ENCODE data around the gene ADA.

Gene ADA

DNA sequence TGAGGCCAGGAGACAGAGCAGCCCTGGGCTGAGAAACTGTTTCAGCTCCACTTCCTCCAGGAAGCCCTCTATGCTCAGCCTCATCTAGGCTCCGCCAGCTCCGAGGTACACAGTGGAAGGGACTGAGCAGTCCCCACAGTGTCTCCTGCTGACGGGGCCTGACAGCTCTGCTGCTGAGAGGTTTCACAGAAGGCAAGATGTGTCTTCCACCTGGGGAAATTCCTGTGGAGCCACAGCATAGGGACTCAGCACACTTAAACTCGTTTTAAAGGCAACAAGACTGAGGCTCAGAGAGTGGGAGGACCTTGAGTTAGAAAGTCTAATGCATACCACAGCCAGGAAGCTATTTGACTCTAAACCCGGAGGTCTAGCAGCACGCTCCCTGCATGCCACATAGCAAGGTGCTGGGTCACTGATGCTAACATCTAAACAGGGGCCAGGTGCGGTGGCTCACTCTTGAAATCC, 6.8 kb downstream of the ADA start:
- DNase-seq (ENCODE audit: low read depth) = no peak

DNA sequence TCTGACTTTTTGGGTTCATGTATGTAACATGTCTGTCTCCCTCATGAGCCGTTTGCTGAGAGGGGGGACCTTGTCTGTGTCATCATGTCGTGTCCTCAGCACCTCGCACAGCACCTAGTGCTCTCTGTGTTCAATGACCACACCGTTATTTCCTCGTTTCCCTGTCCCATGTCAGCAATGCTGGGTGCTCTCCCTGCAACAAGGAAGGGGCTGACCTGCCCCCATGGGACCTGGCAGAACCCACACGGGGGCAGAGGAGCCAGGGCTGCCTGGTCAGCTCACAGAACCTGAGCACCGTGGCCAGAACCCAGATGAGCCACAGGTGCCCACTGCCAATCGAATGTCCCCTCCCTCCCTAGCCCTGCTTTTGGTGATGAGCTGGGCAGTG, 7.3 kb downstream of the ADA start:
- DNase-seq (ENCODE audit: low read depth) = no peak

DNA sequence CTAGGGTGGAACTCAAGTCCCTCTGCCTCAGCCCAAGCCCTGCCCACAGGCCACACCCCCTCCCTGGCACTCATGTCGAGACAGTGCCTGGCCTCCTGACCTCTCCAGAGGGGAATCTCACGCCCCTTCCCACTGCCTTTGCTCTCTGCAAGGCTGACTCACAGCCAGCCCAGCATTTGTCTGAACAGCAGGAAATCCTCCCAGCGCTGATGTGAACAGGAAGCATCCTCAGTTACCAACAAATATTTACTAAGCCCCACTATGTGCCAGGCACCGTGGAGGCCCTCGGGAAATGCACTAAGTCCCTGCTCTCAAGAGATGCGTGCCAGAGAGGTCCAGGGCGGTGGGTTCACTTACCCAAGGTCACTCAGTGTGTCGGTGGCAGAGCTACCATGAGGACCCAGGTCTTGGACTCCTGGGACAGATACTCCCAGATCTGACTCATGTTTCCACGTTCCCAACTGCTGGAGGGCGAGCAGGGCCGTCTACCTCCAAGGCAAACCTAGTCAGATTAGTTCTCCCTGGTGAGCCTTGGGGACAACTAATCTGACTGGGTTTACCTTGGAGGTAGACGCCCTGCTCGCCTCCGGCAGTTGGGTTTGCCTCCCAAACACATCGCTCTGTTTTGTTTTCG, 7.8 kb downstream of the ADA start:
- DNase-seq (ENCODE audit: low read depth) = no peak

DNA sequence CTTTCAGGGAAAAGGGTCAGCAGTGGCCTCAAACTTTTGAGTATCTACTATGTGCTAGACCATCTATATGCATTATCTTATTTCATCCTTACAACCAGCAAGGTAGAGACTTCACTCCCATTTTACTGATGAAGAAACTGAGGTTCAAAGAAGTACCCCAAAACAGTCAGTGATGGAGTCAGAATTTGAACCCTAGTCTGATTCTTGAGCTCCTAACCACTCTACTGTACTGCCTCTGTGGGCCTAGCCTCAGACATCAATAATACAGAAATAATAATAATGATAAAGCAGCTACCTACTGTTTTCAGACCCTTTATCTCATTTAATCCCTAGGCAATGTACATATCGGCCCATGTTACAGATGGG, 8.4 kb downstream of the ADA start:
- no peak for DNase-seq (ENCODE audit: low read depth)

DNA sequence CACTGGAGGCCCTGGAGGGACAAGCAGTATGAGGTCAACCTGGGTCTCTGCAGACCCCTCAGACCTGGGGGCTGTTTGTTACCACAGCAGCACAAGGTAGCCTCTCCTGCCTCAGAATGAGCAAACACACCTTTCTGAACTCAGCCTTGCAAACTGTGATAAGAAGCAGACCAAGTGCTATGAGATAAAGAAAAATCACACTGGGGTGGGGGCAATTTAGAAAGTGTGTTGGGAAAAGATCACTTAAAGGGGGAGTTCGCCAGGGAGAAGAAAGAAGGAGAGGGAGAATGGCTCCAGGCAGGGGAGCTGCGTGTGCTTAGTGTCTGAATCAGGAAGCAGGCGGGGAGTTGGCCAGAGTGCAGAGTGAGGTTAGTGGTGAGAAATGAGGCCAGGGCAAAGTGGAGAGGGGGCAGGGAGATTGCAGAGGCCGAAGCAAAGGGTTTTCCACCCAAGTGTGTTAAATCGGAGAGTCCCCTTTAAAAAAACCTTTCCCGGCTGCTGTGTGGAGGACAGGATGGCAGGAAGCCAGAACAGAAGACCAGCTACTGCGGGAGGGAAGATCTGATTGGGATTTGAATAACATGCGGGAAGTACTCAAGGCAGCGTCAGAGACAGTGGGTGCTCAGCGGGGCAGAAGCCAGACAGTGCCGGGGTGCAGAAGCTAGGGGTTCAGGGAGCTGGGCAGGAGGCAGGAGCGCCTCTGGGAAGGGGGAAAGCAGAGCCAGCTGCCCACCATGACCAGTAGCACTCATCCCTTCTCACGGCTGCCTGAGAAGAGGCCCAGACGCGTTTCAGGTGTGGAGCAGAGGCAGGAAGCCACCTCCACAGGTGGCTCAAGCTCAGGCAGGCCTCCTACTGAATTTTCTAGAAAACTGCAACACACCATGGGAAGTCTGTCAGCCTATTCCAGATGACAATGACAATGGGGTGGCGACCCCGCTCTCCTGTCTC, 9.0 kb downstream of the ADA start:
- no peak for DNase-seq (ENCODE audit: low read depth)

DNA sequence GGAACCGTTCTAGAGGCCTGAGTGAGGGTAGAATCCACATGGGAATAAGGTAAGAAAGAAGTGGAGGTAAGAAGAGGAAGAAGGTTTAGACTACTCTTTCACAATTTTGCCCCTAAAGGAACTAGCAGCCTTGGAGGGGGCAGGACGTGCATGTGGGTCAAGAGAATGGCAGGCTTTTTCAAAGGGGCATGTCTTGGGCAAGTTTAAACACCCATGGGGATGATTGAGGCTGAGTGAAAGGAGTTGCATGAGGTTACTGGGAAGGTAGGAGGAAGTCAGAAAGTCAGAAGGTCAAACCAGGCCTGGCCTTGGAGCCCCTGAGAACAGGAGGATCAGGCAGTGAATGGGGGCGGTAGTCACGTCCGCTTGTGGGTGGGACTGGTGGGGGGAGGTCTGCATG, 10.2 kb downstream of the ADA start:
- no peak for DNase-seq (ENCODE audit: low read depth)

DNA sequence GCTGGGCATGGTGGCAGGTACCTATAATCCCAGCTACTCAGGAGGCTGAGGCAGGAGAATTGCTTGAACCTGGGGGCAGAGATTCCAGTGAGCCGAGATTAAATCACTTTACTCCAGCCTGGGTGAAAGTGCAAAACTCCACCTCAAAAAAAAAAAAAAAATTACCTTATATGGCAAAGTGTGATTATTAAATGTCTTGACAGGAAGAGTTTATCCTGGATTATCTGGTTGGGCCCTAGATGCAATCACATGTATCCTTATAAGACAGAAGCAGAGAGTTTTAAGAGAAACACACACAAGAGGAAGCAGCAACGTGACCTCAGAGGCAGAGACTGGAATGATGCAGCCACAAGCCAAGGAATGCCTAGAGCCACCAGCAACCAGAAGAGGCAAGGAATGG, 11.0 kb downstream of the ADA start:
- no peak for DNase-seq (ENCODE audit: low read depth)

DNA sequence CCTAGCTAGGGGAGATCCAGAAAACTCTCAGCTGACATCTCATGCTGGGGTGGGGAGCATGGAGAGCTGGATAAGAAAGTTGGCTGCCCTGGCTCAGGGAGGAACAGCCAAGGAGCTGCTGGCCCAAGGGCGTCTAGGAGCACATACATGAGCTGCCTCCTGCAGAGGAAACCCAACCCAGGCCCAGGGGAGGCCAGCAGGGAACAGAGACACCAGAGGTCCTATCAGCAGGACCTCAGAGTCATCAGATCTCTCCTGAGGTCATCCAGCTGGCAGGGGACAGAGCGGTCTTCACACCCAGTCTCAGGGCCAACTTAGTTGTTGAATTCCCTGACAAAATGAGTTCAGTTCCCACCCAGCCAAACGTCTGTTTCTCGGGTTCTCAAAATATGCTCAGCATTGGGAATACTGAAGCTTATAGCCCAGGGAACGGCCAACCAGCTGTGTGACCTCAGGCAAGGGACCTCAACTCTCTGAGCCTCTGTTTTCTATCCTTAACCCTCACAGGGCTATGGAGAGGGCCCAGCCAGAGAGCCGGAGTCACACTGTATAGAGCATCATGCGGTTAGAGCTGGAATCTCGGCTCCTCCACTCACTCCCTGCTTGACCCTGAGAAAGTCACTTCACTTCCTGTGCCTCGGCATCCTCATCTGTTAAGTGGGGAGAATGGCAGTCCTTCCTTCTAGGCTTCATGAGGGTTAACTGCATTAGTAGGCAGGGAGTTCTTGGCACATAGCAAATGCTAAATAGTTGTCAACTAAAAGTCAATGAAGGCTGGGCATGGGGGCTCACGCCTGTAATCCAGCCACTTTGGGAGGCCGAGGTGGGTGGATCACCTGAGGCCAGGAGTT, 13.8 kb downstream of the ADA start:
- DNase-seq (ENCODE audit: low read depth) = no peak

DNA sequence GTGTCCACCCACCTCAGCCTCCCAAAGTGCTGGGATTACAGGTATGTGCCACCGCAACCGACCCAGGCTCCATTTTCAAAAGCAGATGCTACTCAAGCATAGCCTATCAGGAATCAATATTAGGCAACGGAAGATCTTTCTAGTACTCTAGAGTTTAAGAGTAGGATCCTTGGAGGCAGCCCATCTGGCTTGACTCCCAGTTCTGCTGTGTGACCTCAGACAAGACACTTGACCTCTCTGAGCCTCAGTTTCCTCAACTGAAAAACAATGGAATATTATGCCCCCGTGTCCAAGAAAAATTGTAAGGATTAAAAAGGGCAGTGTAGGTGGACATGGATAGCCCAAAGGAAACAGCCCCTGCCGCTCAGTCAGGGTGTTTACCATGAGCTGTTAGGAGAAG, 14.5 kb downstream of the ADA start:
- no peak for DNase-seq (ENCODE audit: low read depth)

DNA sequence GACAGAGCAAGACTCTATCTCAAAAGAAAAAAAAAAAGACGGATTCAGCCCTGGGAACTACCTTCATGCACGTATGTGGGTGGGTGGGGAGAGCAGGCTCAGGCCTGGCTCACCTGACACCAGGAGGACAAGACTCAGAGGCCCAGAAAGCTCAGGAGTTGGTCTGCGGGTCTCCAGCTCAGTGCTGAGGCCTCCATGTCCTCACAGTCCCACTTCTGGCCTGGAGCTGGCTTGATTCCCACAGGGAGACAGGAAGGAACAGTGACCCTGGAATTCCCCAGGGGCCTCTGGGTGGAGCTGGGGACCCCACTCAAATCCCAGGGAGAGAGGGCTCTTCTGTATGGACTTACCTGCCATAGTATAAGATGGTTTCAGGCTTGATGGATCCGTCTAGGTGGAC, 15.6 kb downstream of the ADA start:
- no peak for DNase-seq (ENCODE audit: low read depth)

DNA sequence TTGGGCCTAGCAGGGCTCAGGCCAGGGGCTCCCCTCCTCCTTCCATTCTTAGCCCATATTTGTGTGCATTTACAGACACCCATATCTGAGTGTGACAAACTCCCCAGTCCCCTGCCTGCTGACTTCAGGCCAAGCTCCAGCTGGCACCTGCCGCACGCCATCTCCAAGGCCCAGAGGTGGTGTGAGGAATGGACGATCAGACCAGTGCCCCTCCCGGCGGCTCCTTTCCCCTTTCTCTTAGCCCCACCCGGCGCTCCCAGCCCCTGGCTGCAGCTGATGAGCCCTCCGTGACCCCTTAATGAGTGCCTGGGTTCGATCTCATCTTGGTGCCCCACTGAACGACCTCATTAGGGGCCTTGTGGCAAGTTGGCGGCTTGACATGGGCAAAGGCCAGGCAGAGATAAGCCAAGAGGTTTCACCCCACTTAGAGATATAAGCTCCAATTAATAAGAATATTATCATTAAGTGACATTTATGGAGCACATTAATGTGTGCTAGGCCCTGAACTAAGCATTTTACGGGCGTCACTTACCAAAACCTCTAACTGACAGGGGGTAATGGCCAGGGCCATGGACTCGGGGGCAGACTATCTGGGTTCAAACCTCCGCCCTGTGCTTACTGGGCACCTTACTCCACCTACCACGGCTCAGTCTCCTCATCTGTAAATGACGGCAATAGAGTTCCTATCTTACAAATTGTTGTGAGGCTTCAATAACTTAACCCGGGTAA, 17.5 kb downstream of the ADA start:
- DNase-seq (ENCODE audit: low read depth) = no peak

DNA sequence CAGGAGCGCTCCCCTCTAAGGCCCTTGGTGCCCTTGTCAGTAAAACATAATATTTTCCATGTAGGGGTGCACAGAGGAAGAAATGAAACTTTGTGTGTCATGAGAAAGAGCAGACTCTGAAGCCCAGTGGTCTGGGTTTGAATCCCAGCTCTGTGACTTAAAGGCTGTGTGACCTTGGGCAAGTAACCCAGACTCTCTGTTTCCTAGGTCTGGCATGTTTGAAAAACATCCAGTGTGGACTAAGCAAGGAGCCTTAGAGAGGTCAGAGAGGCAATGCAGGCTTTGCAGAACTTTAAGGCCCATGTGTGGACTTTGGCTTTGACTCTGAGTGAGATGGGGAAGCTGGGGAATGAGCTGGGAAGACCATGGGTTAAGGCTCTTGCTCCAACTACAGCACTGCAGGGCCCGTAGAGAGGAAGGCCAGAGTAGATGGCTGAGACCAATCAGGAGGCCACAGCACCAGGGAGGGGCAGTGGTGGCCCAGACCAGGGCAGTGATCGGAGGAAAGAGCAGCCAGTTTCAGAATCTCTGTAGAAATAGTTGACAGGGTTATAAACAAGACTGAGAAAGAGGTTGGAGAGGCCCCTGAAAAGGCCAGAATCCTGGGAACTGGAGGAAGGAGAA, 18.2 kb downstream of the ADA start:
- no peak for DNase-seq (ENCODE audit: low read depth)

DNA sequence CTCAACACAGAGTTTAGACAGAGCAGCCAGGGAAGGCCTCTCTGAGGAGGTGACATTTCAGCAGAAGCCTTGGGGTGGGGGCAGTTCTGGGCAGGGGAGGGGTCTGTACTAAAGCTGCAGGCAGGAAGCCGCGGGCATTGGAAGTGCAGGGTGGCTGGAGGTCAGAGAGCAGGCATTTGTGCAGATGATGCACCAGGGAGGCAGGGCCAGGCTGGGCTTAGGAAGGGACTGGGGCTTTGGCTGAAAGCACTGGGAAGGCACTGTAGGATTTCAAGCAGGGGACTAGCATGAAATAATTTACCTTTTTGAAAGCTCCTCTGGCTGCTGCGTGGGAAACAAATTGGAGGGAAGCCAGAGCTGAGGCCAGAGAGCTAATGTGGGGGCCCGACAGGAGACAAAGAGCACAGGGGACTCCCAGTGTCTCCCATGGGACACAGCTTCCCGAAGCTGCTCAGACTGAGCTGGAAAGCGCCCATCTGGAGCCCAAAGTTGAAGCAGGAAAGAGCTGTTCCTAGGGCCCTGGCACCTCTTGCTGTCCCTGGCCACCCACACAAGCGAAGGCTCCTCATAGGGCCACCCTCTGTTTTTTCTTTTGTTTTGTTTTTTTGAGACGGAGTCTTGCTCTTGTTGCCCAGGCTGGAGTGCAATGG, 19.3 kb downstream of the ADA start:
- no peak for DNase-seq (ENCODE audit: low read depth)

DNA sequence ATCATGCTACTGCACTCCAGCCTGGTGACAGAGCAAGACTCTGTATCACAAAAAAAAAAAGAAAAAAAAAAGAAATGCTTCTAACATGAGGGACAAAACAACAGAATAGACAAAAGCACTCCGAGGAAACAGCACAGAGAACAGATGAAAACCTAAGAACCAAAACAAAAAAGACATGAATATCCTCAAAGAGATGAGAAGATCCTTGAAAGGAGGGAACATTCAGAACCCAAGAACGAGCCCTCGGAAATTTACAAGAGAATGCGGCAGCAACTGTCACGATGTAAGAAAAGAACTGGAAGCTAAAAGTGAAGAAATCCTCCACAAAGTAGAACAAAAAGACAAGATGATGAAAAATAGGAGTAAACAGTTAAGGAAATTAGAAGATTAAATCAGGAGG, 21.2 kb downstream of the ADA start:
- DNase-seq (ENCODE audit: low read depth) = no peak

DNA sequence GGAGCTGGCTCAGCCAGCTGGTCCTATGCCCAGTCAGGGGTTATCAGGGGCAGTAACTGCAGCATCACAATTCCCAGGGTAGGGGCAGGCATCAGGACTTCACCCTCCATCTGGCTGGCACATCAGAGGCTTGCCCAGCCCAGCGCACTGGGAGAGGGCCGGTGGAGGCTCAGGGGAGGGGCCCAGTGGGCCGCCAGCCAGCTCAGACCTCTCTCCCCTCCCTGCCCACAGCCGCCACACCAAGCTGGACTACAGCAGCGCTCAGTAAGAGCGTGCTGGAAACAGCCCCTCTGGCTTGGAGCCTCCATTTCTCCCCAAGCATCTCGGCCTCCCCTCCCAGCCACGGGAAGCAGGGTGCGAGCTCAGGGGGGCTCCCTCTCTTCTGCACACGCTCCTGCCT, 22.0 kb downstream of the ADA start:
- no peak for DNase-seq (ENCODE audit: low read depth)

DNA sequence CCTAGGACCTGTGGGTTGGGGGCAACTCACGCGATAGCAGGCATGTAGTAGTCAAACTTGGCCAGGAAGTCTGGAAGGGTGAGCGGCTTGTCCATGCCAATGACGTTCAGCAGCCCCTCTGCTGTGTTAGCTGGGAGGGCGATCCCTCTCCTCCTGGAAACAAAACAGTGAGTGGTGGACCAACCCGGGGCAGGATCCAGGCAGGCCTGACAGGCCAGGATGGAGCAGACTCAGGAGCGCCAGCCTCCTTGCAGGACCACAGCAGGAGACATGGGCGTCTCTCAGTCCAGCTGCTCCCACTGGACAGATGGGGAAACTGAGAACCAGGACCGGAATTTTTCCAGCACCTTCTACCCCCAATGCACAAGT, 22.5 kb downstream of the ADA start:
- DNase-seq (ENCODE audit: low read depth) = no peak

DNA sequence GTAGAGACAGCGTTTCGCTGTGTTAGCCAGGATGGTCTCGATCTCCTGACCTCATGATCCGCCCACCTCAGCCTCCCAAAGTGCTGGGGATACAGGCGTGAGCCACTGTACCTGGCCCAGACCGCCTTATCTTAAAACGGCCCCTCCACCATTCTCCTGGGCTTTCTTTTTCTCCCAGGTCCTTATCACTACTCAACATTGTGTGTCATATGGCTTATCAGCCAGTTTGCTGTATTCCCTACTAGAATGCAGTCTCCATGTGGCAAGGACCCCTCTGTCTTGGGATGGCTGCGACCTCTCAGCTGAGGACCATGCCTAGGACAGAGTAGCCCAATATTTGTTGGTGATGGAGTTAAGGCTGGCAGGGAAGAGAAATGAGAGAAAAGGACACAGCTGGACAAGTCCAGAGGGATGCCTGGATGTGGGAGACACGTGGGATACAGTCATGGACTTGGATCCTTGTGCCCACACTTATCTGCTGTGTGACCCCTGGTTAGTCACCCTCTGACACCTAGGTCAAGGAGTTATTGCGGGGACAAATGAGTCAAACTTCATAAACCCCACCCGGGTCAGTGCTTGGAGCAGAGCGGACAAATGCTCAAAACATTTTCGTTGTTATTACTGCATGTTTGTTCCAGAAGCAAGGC, 24.0 kb downstream of the ADA start:
- no peak for DNase-seq (ENCODE audit: low read depth)

DNA sequence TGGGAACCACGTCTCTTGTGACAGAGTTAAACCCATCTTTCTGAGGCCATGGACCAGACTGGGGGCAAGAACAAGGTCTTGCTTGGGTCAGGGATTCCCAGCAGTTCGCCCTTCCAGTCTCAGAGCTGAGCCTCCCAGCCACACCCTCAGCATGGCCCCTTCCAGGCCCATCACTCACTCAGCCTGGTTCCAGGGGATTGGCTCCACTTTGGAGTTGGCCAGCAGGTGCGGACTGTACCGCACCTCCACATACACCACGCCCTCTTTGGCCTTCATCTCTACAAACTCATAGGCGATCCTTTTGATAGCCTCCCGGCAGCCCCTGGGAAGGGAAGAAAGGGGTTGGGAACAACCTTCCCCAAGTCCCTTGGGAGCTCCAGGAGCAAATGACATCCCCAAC, 25.2 kb downstream of the ADA start:
- no peak for DNase-seq (ENCODE audit: low read depth)

DNA sequence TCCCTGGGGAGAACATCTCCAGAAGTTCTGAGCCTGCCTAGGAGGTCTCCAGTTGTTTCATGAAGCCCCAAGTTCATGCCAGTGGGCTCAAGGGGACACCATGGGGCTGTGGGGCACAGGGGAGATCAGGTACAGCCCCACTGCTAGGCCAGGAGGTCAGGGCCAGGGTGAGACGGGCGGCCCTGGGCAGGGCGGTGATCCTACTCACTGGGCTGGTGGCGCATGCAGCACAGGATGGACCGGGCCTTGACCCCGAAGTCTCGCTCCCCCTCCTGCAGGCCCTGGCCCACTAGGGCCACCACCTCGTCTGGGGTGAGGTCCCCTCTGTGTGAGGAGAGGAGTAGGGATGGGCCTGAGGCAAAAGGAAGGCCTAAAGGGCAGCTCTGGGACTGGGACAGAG, 26.1 kb downstream of the ADA start:
- no peak for DNase-seq (ENCODE audit: low read depth)

DNA sequence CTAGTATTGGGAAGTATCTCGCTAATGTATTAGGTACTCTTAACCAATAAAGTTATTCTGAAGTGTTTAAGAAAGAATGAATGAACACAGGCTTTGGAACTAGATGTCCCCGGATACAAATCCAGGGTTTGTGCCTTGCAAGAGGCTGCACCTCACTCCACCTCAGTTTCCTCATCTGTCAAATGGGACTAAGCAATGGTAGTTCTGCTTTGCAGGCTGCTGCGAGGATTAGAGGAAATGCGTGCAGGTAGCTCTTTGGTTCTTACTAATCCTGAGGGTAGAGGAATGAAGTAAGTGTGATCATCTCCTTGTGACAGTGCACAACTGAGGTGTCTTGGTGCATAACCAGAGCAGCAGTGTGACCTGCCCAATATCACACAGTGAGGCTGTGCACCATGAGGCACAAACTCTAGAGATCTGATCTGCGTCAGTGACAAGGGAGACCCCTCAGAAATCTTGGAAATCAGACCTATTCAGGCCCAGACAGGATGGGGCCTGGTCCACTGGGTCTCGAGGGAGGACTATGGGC, 26.7 kb downstream of the ADA start:
- no peak for DNase-seq (ENCODE audit: low read depth)

Data from stimulated activated CD8-positive, alpha-beta memory T cell treated with anti-CD3 and anti-CD28 coated beads, Interleukin-7, amount 100 ng/mL, for 24 hours (primary cell).